PFSK-1 (cell line): ENCODE measurements around the gene FOXB1.

Source experiments
- POLR2AphosphoS5 ChIP-seq: IDR thresholded peaks from 2 replicates; pipeline ENCODE4 v1.6.1; 2012; ENCODE audit warnings: low read depth, mild to moderate bottlenecking, control low read depth, low read length, moderate library complexity
- REST ChIP-seq, 2 experiments: IDR thresholded peaks; 2 replicates each; pipeline versions ENCODE4 v1.6.1 to v1.8.0; 2011 to 2012; ENCODE audit warnings: low read depth in 2 of 2, low read length in 2 of 2, control low read depth in 1 of 2, inconsistent platforms in 1 of 2, mild to moderate bottlenecking in 1 of 2, moderate library complexity in 1 of 2; ENCODE audit not compliant: insufficient read depth in 1 of 2
- SIN3A ChIP-seq: IDR thresholded peaks from 2 replicates; pipeline ENCODE4 v1.6.1; 2012; ENCODE audit warnings: mild to moderate bottlenecking, low read length, moderate library complexity, borderline replicate concordance; ENCODE audit not compliant: insufficient read depth
- TAF1 ChIP-seq: IDR thresholded peaks from 2 replicates; pipeline ENCODE4 v1.6.1; 2012; ENCODE audit warnings: low read length, control low read depth, borderline replicate concordance; ENCODE audit not compliant: insufficient read depth

GRCh38 chr15:59963322-59963721 is 40.8 kb upstream of the FOXB1 start:
- TF ChIP-seq TAF1 (no peak), REST (IDR thresholded peaks at IDR 0.05; ENCODE audit: insufficient read depth in 1 of 2, low read depth in 2 of 2, low read length in 2 of 2) (no peak), SIN3A (no peak), POLR2AphosphoS5 (no peak)
